ENCODE data around the gene TSR1. TPM values are rescaled to one million over a fixed set of nuclear protein-coding genes. Genes with fewer than 3 reads are reported as not detected.

TSR1 gene
- total RNA-seq, 1 donor from 2014 or later = 20.2 TPM

GRCh38 chr17:2371183-2372130 lies 35.2 kb upstream of the TSR1 start:
- intact Hi-C loops (cut with DNase I) = no loop called here
- DNase-seq (ENCODE audit: missing footprints) = no peak

GRCh38 chr17:2370211-2370589 lies 33.9 kb upstream of the TSR1 start:
- ATAC-seq = no peak

More at GRCh38 chr17:2371183-2372130, 35.2 kb upstream of the TSR1 start:
- ATAC-seq = no peak

GRCh38 chr17:2369551-2370210 lies 33.4 kb upstream of the TSR1 start:
- DNase-seq (ENCODE audit: missing footprints) (no peak), ATAC-seq (no peak)
- intact Hi-C loops (cut with DNase I) = no loop called here

More at GRCh38 chr17:2370211-2370589, 33.9 kb upstream of the TSR1 start:
- intact Hi-C loops (cut with DNase I) = no loop called here
- no peak for DNase-seq (ENCODE audit: missing footprints)

DNA sequence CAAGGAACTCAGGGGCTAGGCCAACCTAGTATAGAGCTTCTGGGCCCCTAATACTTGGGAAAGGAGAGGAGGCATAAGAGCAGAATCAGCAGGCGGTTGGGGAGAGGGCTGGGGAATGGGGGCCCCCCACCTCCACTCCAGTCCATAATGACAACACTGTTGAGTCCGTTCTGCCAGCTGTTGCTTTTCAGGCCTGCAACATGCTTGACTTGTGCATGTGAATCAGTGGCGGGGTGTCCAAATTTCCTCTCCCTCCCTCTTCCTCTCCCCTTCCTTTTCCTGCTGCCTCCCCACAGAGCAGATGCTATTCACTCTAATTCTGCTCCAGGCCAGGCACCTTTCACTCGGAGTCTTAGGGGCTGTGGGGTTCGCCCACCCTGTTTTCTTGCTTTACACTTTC lies 32.8 kb upstream of the TSR1 start:
- ATAC-seq (no peak), DNase-seq (ENCODE audit: missing footprints) (no peak)
- intact Hi-C loops (cut with DNase I) = no loop called here

GRCh38 chr17:2368359-2368758 lies 32.1 kb upstream of the TSR1 start:
- DNase-seq (ENCODE audit: missing footprints) = peak; percentile 60
- peak; percentile 13 for ATAC-seq
- intact Hi-C loops (cut with DNase I) = no loop called here

DNA sequence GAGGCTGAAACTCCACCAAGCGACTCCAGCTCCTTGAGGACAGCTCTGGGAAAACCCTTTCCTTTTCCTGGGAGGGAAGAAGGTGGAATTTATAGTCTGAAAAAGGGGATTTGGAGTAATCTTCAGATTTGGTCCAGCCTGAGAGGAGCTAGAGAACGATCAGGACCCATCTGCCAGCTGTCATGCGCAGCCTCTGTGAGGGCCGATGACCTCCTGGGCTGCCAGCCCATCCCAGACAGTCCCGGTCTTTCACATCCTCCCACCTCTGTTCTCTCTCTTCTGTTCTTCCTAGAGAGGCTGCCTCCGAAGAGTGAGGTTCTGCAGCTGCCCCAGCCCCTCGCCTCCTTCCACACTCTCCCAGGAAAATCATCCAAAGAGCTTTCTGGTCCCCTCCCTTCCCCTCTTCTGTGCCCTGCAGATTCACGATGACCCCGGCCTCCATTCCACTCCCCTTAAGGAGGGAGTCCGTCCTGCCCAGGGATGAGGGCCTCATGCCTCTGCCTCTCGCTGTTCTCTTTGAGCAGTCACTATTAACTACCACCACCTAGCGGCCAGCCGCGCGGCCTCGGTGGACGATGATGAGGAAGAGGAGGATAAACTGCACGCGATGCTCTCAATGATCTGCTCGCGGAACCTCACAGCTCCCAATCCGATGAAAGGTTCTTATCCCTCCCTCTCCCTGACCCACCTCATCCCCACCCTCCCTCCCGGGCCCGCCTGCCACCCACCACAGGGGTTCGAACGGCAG lies 30.7 kb upstream of the TSR1 start:
- intact Hi-C loops (cut with DNase I) = no loop called here
- peak; percentile 66 for DNase-seq (ENCODE audit: missing footprints)
- ATAC-seq = no peak

DNA sequence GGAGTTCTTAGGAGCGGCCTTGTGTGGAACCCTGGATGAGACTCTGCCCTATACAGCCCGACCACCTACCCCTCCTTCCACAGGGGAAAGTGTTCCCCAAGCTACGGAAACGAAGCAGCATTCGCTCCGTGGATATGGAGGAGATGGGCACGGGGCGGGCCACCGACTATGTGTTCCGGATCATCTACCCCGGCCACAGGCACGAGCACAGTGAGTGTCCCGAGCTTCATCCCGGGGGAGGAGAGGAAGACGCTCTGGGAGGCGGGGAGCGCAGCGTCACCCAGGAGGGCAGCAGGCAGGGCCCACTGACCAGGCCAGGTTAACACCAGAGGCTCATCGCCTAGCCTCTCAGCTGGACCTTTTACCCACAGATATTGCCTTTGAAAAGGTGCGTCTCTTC lies 28.9 kb upstream of the TSR1 start:
- DNase-seq (ENCODE audit: missing footprints) = no peak
- intact Hi-C loops (cut with DNase I) = no loop called here
- ATAC-seq = no peak

DNA sequence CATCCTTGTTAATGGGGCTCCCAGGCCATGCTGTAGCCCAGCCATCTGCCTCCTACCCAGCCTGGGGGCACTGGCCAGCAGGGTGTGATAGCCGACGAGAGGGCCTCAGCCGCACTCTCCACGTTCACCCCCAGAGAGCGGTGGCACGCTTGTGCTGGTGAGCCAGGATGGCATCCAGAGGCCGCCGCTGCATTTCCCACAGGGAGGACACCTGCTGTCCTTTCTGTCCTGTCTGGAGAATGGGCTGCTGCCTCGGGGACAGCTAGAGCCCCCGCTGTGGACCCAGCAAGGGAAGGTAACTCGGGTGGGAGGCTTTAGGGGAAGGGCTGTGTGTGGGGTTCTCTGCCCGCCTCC lies 28.5 kb upstream of the TSR1 start:
- intact Hi-C loops (cut with DNase I) = no loop called here
- no peak for DNase-seq (ENCODE audit: missing footprints)

GRCh38 chr17:2363851-2364762 lies 27.9 kb upstream of the TSR1 start:
- intact Hi-C loops (cut with DNase I) = no loop called here
- DNase-seq (ENCODE audit: missing footprints) (peak; percentile 80), ATAC-seq (peak; percentile 71)

More for the DNA sequence above, 28.5 kb upstream of the TSR1 start:
- no peak for ATAC-seq

DNA sequence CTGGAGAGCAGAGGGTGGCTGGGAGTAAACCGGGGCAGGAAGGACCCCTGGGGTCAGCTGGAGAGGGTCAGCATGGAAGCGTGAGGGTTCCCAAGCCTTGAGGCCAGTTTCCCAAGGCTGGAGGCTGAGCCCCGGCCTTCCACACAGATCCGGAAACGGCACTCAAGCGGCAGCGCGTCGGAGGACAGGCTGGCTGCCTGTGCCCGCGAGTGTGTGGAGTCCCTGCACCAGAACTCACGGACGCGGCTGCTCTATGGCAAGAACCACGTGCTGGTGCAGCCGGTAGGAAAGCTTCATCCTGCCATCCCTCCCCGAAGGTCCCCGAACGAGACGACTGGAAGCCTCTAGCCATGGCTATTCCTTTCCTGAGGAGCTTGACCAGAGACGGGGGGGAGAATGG lies 27.1 kb upstream of the TSR1 start:
- intact Hi-C loops (cut with DNase I) = no loop called here
- ATAC-seq (no peak), DNase-seq (ENCODE audit: missing footprints) (no peak)

GRCh38 chr17:2362881-2363280 lies 26.6 kb upstream of the TSR1 start:
- ATAC-seq (no peak), DNase-seq (ENCODE audit: missing footprints) (no peak)
- intact Hi-C loops (cut with DNase I) = no loop called here

GRCh38 chr17:2362416-2362815 lies 26.2 kb upstream of the TSR1 start:
- intact Hi-C loops (cut with DNase I) = no loop called here
- DNase-seq (ENCODE audit: missing footprints) (no peak), ATAC-seq (no peak)

GRCh38 chr17:2362016-2362415 lies 25.8 kb upstream of the TSR1 start:
- DNase-seq (ENCODE audit: missing footprints) (no peak), ATAC-seq (no peak)
- intact Hi-C loops (cut with DNase I) = no loop called here

GRCh38 chr17:2361010-2361760 lies 24.9 kb upstream of the TSR1 start:
- ATAC-seq (no peak), DNase-seq (ENCODE audit: missing footprints) (no peak)
- intact Hi-C loops (cut with DNase I) = no loop called here

DNA sequence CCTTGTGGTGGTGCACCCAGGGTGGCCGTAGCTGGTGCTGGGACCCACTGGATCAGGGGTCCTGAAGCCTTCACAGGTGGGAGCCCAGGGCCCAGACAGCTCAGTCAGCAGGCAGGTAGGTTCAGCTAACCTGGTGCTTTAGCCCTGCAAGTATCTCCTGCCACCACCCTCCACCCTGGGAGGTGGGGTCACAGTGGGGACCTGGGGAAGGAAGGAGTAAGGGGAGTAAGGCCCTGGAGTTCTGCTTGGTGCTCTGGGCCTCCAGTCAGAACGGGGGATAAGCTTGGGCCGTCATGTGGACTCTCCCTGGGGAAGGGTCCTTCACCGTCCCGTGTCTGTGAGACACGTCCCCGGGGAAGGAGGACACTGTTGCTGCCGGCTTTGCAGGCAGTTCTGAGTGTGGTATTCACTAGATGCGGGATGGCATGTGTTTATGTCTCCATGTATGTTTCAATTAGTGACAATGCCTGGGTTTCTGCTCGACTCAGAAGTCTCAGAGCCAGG lies 21.7 kb upstream of the TSR1 start:
- DNase-seq (ENCODE audit: missing footprints) (no peak), ATAC-seq (no peak)
- intact Hi-C loops (cut with DNase I) = no loop called here

- no peak for DNase-seq (ENCODE audit: missing footprints)
- intact Hi-C loops (cut with DNase I) = no loop called here
- ATAC-seq = no peak
These were observed 21.0 kb upstream of the TSR1 start for GRCh38 chr17:2357237-2357636.

GRCh38 chr17:2354311-2354710 lies 18.1 kb upstream of the TSR1 start:
- ATAC-seq (no peak), DNase-seq (ENCODE audit: missing footprints) (no peak)
- intact Hi-C loops (cut with DNase I) = no loop called here

- ATAC-seq (no peak), DNase-seq (ENCODE audit: missing footprints) (no peak)
- intact Hi-C loops (cut with DNase I) = no loop called here
These were observed 15.0 kb upstream of the TSR1 start for GRCh38 chr17:2351269-2351668.

Measured in Right ventricle myocardium inferior (tissue), 1 donor.